Stimulated activated CD4-positive, alpha-beta T cell treated with anti-CD3 and anti-CD28 coated beads, Interleukin-1b, Interleukin-23, amount 100 ng/mL, for 24 hours (primary cell): ENCODE data around the gene BAZ1A.
"Not testable (repeated sequence)": the region's sequence is repeated elsewhere in the genome, so short reads cannot be mapped to it uniquely, and the experiment has no call there.

Experiments used
- DNase-seq, 4 experiments: peaks; one replicate each; pipeline ENCODE4 v3.0.0-alpha.2; 2020; ENCODE audit warnings: low read depth in 4 of 4, low spot score in 1 of 4

BAZ1A gene

GRCh38 chr14:34785223-34786006, 89.7 kb downstream of the BAZ1A start:
- no peak for DNase-seq

DNA sequence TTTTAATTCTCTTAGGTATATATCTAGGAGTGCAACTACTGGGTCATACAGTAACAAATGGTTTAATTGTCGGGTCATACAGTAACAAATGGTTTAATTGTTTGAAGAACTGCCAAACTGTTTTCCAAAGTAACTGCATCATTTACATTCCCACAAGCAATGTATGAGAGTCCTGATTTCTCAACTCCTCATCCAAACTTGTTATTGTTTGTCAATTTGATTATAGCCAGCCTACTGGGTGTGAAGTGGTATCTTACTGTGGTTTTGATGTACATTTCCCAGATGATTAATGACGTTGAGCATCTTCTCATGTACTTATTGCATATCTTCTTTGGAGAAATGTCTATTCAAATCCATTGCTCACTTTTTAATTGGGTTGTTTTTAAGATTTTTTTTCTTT, 93.1 kb downstream of the BAZ1A start:
- no peak for DNase-seq

DNA sequence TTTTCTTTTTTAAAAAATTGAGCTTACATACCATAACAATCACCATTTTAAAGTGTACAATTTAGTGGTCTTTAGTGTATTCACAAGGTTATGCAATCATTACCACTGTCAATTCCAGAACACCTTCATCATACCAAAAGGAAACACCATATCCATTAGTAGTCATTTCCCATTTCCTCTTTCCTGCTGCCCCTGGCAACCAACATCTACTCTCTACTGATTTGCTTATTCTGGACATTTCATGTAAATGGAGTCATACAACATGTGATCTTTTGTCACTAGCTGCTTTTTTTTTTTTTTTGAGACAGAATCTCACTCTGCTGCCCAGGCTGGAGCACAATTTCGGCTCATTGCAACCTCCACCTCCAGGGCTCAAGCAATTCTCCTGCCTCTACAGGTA, 93.9 kb downstream of the BAZ1A start:
- no peak for DNase-seq

DNA sequence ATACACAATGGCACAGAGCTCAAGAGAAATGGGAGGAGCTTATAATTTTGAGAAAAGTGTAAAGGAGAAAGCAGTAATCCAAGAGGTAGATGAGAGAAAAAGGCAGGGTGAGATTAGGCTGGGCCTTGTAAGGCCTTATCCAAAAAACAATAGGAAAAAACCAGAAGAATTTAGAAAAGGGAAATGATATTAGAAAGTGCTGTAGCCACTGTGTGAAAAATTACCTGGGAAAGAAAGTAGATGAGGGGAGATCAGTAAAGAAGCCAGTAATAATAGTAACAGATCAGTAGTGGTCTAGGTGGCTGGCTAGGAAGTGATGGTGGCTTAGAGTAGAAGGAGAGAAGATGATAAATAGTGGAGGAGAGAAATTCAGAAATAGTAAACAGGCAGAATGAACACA, 94.5 kb downstream of the BAZ1A start:
- no peak for DNase-seq

DNA sequence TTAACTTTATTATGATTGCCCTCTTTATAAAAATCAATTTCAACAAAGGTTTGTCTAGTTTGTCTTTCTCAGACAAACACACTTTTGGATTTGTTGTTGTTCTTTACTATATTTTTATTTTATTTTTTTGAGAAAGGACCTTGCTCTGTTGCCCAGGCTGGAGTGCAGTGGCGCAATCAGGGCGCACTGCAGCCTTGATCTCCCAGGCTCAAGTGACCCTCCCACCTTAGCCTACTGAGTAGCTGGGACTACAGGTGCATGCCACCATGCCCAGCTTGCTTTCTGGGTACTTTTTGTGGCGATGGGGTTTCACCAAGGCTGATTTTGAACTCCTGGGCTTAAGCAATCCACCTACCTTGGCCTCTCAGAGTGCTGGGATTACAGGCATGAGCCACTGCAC, 96.4 kb downstream of the BAZ1A start:
- DNase-seq: no peak

GRCh38 chr14:34776611-34777010, 98.5 kb downstream of the BAZ1A start:
- no peak for DNase-seq

GRCh38 chr14:34775922-34776321, 99.2 kb downstream of the BAZ1A start:
- DNase-seq: no peak

- DNase-seq: no peak
These were observed 99.8 kb downstream of the BAZ1A start for GRCh38 chr14:34775342-34775741.

DNA sequence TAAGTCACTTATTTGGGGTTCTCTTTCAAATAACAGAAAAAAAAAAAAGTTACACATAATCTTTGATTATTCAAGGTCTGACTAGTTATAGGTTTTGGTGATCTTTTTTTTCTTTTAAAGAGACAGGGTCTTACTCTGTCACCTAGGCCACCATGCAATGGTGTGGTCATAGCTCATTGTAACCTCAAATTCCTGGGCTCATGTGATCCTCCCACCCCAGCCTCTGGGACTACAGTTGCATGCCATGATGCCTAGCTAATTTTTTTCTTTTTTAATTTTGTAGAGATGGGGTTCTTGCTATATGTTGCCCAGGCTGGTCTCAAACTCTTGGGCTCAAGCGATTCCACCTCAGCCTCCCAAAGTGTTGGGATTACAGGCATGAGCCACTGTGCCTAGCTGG, 104.3 kb downstream of the BAZ1A start:
- DNase-seq: no peak

GRCh38 chr14:34766606-34767005, 108.6 kb downstream of the BAZ1A start:
- no peak for DNase-seq

- DNase-seq: no peak
These were observed 109.1 kb downstream of the BAZ1A start for GRCh38 chr14:34766060-34766459.

DNA sequence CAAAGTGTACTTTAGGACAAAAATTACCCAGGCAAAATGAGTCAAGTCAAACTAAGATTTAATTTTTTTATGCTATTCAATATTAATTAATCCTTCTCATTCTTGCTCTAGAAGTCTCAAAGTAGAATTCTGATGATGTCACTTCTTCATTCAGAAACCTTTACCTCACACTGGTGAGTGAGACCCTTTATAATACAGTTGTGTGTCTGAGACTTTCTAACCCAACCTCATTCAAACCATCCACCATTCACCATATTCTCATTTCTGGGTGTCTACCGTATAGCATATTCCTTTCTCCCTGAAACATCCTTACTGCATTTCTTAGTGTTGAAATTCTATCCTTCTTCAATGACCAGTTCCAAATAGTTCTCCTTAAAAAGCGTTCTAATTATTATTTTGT, 119.9 kb downstream of the BAZ1A start:
- DNase-seq: no peak

DNA sequence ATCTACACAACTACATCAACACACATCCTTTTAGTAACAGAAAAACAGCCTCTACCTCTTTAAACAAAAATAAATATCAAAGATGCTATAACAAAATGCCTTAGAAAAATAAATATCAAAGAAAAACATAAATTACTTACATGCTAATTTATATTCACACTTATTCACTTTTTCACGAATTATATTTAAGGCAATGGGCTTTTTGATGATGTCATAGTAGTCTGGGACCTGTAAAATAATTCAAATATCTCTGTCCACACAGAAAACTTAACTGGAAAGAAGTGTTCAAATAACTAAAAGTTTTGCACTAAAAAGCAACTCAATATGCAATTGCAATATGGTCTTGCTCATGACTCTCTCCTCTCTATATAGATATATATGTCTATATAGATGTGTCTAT, 120.5 kb downstream of the BAZ1A start:
- DNase-seq: no peak

DNA sequence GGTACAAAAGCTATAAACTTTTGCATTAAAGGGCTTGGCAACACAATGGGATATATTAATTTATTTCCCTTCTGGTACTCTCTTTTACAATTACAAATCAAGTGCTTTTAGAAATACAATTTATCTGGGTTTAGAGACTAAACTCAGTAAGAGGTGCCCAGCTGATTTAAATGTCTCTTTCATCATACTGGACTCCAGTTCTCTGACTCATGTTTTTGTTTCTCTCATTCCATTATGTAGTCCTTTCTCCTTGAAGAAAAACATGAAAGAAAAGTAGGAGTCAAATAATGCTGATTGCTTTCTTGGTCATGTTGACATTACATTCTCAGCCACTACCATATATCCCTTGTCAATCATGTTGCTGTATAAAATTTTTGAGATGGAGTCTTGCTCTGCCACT, 124.5 kb downstream of the BAZ1A start:
- DNase-seq: no peak

DNA sequence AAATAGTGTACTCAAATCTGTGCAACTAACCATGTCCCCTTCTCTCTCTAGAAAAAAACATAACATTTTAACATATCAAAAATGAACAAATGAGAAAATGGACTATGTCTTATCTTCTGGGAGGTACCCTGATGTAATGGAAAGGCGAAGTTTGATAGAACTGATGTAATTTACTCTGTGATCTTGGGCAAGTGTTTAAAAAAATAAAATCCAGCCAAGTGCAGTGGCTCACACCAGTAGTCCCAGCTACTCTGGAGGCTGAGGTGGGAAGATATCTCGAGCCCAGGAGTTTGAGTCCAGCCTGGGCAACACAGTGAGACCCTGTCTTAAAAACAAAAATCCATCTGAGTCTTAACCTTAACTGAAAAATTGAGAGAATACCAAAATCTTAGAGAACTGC, 124.9 kb downstream of the BAZ1A start:
- no peak for DNase-seq

DNA sequence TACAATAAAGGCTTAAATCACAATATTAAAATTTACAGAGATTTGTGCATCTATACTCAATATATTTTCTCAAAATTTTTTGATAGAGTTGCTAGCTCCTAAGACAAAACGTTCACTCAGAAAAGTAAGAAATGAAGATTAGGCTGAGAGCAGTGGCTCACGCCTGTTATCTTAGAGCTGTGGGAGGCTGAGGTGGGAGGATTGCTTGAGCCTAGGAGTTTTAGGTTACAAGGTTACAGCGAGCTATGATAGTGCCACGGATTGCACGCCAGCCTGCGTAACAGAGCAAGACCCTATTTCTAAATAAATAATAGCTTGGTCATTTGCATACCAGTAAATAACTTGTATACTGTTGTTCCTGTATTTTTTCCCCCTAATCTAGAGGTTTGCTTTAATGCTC, 125.8 kb downstream of the BAZ1A start:
- DNase-seq: no peak

- DNase-seq: no peak
These were observed 132.7 kb downstream of the BAZ1A start for GRCh38 chr14:34742270-34743115.

GRCh38 chr14:34741840-34742239, 133.3 kb downstream of the BAZ1A start:
- no peak for DNase-seq

GRCh38 chr14:34740139-34740538, 135.0 kb downstream of the BAZ1A start:
- DNase-seq: not testable (repeated sequence)

GRCh38 chr14:34737079-34737478, 138.1 kb downstream of the BAZ1A start:
- not testable (repeated sequence) for DNase-seq

DNA sequence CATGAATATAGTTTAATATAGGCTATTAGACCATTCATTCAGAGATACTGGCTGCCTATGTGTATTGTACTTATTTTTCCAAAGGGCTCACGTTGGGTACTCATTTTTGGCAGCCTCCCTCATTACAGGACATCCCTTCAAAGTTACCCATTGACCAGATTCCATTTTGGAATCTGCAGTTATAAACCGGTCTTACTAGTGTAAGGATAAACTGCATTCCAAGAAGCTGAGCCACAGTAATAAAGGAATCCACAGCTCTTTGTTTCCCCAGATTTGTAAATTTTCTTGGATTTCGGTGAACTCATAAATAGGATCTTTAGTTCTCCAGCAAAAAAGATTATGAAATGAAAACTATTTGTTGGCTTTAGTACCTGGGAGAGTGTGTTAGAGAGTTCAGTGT, 141.9 kb downstream of the BAZ1A start:
- DNase-seq: no peak

DNA sequence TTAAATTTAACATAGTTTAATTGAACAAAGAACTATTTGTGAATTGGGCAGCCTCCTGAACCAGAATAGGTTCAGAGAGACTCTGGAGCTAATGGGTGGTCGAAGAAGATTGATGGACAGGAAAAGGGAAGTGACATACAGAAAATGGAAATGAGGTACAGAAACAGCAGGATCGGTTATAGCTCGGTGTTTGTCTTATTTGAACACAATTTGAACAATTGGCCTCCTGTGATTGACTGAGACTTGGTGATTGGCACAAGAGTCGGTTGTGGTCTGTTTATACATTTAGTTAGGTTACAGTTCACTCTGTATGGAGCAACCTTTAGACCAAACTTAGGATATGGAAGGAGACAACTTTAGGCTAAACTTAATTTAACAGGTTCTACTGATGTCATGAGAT, 142.4 kb downstream of the BAZ1A start:
- no peak for DNase-seq

GRCh38 chr14:34723867-34724266, 151.3 kb downstream of the BAZ1A start:
- no peak for DNase-seq
